Epithelial cell of proximal tubule (primary cell): ENCODE measurements around the gene WDPCP. TPM values are rescaled to one million over a fixed set of nuclear protein-coding genes. Genes with fewer than 3 reads are reported as not detected.
"Not testable (repeated sequence)": the region's sequence is repeated elsewhere in the genome, so short reads cannot be mapped to it uniquely, and the experiment has no call there.

ENCODE experiments used
- DNase-seq: peaks from one replicate; pipeline ENCODE4 v3.0.0-alpha.2; 2011; ENCODE audit warnings: low read depth
- H3K4me3 ChIP-seq: 2 replicates; pipeline ENCODE4 v1.5.1; 2011; ENCODE audit warnings: low read depth, mild to moderate bottlenecking, low read length
- total RNA-seq: library from RNA; depleted of rRNA; stranded (reverse); fragments of >200 nt; gene quantifications from 2 replicates; pipeline ENCODE4 v1.2.3, GENCODE V29; 2015
- TF ChIP-seq, protein P1 (sequence below): conservative IDR thresholded peaks from 2 replicates; pipeline ENCODE4 v1.5.1; 2012; ENCODE audit warnings: low read depth, mild to moderate bottlenecking, low read length

WDPCP gene
- total RNA-seq, 1 donor from 2014 or later = 1.6 TPM

DNA sequence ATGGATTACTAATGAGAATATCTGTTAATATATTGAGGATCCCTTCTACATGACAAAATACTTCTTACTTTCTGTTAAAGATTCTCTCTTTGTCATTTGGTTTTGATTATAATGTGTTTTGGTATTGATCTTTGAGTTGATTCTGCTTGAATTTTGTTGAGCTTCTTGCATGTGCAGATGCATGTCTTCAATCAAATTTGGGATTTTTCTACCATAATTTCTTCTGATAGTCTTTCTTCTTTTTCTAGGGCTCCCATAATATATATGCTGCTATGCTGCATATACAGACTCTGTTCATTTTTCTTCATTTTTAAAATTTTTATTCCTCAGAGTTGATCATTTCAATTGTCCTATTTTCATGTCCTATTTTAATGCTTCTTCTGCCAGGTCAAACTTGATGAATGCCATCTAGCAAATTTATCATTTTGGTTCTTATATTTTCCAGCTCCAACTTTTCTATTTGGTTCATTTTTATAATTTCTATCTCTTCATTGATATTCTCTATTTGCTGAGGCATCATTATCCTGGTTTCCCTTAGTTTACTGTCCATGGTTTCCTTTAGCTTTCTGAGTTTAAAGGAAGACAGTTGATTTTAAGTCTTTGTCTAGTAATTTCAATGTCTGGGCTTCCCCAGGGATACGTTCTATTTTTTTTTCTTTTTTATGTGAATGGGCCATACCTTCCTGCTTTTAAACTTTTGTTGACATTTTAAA is 244.7 kb downstream of the WDPCP start:
- DNase-seq = no peak
- no peak overlapping the region for H3K4me3 ChIP-seq
- TF ChIP-seq, protein P1, sequence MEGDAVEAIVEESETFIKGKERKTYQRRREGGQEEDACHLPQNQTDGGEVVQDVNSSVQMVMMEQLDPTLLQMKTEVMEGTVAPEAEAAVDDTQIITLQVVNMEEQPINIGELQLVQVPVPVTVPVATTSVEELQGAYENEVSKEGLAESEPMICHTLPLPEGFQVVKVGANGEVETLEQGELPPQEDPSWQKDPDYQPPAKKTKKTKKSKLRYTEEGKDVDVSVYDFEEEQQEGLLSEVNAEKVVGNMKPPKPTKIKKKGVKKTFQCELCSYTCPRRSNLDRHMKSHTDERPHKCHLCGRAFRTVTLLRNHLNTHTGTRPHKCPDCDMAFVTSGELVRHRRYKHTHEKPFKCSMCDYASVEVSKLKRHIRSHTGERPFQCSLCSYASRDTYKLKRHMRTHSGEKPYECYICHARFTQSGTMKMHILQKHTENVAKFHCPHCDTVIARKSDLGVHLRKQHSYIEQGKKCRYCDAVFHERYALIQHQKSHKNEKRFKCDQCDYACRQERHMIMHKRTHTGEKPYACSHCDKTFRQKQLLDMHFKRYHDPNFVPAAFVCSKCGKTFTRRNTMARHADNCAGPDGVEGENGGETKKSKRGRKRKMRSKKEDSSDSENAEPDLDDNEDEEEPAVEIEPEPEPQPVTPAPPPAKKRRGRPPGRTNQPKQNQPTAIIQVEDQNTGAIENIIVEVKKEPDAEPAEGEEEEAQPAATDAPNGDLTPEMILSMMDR = no peak

DNA sequence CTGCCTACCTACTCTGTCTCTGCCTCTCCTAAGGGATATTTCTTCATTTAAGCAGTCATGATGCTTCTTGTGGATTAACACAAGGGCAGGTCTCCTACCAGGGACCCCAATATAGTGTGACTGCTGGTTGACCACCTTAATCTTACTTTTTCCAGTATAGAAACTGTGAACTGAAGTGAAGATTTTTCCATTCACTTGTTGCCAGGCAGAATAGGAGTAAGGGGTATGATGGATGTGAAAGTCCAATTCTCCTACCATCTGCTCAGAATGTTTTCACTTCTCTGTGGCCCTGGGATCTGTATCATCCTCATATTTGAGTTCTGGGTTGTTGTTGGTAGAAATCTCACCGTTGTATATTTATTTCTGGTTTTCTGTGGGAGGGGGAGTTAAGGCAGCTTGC is 247.8 kb downstream of the WDPCP start:
- TF ChIP-seq, protein P1 = no peak
- no peak overlapping the region for H3K4me3 ChIP-seq
- DNase-seq = no peak

DNA sequence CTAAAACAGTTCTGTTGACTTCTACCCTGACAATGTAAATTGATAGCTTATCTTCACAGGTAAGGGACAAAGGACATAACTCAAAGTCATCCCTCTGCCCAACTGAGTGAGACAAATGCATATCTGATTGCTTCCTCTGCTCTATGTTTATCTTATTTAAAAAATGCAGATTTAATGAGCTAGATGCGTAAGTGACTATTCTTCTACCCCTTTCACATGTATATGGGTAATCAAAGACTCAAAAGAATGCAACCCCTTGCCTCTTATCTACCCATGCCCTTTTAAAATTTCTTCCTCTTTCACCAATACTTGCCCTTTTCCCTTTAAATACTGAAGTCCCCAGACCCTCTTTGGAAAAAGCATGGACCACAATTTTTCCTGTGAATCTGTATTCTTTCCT is 253.4 kb downstream of the WDPCP start:
- DNase-seq = no peak
- no peak overlapping the region for H3K4me3 ChIP-seq
- TF ChIP-seq, protein P1 = no peak

DNA sequence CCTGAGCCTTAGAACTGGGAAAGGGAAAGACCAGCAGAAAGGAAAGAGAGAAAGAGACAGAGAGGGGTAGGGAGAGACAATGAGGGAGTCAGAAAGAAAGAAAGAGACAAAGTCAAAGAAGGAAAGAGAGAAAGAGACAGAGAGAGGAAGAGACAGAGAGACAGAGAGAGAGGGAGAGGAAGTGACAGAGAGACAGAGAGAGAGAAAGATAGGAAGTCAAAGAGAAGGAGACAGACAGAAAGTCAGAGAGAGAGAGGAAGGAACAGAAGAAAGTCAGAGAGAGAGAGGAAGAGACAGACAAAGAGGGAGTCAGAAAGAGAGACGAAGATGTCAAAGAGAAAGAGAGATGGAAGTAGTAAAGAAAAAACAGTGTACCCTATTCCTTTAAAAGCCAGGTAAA is 261.8 kb downstream of the WDPCP start:
- DNase-seq = no peak
- TF ChIP-seq, protein P1 = no peak
- H3K4me3 ChIP-seq = no peak overlapping the region

DNA sequence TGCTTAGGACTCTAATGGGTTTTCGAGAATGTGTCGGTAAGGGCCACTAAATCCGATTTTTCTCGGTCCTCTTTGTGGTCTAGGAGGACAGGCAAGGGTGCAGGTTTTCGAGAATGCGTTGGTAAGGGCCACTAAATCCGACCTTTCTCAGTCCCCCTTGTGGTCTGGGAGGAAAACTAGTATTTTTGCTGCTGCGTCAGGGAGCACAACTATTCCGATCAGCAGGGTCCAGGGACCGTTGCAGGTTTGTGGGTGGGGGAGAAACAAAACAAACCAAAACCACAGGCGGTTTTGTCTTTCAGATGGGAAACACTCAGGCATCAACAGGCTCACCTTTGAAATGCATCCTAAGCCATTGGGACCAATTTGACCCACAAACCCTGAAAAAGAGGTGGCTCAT is 264.6 kb downstream of the WDPCP start:
- H3K4me3 ChIP-seq, DNase-seq: not testable (repeated sequence)

DNA sequence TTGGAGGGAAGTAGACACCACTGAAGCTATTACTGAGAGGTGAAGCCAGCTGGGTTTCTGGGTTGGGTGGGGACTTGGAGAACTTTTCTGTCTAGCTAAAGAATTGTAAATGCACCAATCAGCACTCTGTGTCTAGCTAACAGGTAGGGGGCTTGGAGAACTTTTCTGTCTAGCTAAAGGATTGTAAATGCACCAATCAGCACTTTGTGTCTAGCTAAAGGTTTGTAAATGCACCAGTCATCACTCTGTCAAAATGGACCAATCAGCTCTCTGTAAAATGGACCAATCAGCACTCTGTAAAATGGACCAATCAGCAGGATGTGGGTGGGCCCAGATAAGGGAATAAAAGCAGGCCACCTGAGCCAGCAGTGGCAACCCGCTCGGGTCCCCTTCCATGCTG is 266.3 kb downstream of the WDPCP start:
- DNase-seq, H3K4me3 ChIP-seq: not testable (repeated sequence)

DNA sequence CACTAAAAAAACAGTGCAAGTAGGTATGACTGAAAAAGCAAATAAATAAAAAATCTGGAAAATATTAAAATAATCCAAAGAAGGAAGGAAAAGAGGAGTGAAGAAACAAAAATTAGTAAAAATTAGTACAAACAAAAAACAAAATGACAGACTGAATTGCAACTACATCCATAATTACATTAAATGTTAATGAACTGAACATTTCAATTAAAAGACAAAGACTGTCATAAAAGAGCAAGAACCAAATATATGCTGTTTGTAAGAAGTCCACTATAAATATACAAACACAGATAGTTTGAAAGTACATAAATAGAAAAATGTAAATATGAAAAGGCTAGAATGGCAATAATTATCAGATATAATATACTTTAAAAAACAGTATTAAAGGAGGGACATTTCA is 267.6 kb downstream of the WDPCP start:
- H3K4me3 ChIP-seq = no peak overlapping the region
- DNase-seq = no peak
- TF ChIP-seq, protein P1 = no peak

DNA sequence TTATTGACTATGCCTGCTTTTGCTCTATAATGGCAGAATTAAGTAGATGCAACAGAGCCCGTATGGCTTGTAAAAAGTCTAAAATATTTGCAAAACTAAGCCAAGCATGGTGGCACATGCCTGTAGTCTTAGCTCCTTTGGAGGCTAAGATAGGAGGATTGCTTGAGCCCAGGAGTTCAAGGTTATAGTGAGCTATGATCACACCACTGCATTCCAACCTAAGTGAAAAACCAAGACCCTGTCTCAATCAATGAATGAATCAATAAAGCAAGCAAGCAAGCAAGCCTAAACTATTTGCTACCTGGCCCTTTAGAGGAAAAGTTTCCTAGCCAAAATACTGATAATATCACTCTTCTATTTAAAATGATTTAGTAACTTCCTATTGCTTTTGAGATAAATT is 277.7 kb downstream of the WDPCP start:
- H3K4me3 ChIP-seq = no peak overlapping the region
- TF ChIP-seq, protein P1 = no peak
- no peak for DNase-seq
